ENCODE data around the gene BCAP31. TPM values are rescaled to one million over a fixed set of nuclear protein-coding genes. Genes with fewer than 3 reads are reported as not detected.

Gene BCAP31
- total RNA-seq, 1 donor from 2014 or later: 219 TPM

DNA sequence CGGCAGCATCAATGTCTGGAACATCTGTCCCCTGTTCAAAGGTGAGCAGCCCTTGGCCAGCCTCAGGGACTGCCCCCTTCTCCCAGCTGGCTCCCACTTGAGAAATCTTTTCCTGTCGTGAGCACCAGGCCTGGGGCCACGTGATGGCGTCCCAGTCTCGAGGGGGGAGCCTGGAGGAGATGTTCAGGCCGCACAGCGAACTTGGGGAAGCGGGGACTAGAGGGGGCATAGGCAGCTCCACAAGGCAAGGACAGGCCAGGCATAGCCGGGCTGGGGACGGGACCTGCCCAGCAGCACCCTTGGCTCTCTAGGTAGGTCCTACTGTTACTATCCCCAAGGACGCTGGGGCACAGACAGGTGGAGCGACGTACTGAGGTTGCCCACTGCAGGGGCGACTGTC lies 33.7 kb downstream of the BCAP31 start:
- DNase-seq: no peak
- intact Hi-C loops (cut with DNase I): no loop called here
- H3K27ac ChIP-seq: no peak overlapping the region
- no peaks in the 10 kb centered on the region for H3K4me1 ChIP-seq
- TF ChIP-seq, protein P1, sequence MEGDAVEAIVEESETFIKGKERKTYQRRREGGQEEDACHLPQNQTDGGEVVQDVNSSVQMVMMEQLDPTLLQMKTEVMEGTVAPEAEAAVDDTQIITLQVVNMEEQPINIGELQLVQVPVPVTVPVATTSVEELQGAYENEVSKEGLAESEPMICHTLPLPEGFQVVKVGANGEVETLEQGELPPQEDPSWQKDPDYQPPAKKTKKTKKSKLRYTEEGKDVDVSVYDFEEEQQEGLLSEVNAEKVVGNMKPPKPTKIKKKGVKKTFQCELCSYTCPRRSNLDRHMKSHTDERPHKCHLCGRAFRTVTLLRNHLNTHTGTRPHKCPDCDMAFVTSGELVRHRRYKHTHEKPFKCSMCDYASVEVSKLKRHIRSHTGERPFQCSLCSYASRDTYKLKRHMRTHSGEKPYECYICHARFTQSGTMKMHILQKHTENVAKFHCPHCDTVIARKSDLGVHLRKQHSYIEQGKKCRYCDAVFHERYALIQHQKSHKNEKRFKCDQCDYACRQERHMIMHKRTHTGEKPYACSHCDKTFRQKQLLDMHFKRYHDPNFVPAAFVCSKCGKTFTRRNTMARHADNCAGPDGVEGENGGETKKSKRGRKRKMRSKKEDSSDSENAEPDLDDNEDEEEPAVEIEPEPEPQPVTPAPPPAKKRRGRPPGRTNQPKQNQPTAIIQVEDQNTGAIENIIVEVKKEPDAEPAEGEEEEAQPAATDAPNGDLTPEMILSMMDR (IDR thresholded peaks at IDR 0.05): no peak
- H3K9me3 ChIP-seq: no peaks in the 10 kb centered on the region
- no peak for ATAC-seq
- no peaks in the 10 kb centered on the region for H3K36me3 ChIP-seq
- H3K27me3 ChIP-seq (ENCODE audit: low read depth): no peaks in the 10 kb centered on the region
- no peak overlapping the region for H3K4me3 ChIP-seq

DNA sequence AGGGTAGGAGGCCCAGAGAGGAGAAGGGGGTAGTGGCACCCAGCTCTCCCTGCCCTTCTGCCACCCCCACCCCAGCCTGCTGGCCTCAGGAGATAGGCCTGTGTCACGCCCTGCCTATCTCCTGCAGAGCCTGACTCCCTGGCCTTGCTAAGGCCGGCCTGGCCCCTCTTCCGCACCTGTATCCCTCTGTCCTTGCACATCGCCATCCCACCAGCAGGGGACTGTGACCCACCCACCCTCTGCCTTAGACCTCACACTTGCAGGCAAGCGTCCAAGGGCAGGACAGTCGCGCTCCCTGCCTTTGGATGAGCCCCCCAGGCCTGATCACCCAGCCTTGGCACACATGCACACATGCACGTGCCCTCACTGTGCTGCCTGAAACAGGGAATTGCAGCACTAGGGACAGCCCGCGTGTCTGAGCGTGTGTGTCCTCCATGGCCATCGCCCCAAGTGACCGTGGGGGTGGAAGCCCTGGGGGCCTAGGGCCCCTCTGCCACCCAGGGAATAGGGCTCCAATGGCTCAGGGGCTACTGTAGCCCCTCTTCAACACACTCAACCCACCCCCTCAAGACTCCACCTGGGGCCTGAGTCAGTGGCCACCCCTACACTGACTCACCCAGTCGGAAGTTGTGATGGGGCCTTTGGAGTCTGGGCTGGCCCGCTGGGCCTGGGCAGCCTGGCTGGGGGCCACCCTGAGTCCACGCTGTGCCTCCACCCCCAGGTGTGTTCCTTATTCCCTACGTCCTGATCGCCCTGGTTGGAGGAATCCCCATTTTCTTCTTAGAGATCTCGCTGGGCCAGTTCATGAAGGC lies 34.3 kb downstream of the BCAP31 start:
- no peak for ATAC-seq

DNA sequence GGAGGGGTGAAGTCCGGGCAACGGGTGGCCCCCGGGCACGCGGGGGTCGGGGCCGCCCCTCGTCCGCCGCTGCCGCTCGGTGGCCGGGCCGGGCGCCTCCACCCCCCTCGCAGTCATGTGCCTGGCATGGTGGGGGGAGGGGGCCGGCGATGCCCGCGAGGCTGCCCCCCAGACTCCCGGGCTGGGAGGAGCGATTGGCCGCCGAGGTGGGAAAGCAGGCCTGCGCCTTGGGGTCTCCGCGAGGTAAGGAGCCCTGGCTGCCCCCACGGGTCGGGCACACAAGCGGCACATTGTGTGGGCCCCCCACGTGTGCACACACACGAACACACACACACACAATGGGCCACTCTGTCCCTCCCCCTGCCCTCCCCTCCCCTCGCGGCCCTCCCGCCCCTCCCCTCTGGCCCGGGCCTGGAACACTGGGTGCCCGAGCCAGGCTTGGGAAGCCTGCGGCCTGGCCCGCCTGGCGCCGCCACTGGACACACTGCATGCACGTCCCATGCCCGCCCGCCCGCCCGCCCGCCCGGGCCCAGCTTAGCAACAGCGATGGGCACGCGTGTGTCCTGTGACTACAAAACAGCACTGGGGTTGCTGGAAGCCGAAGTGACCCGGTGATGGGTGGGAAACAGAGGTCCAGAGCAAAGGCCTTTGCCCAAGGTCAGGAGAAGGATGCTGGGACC lies 35.1 kb downstream of the BCAP31 start:
- Histone ChIP-seq H3K27ac (no peak overlapping the region), H3K36me3 (no peaks in the 10 kb centered on the region)

More for the DNA sequence above, 34.3 kb downstream of the BCAP31 start:
- H3K27ac ChIP-seq: no peak overlapping the region
- H3K4me3 ChIP-seq: no peak overlapping the region
- intact Hi-C loops (cut with DNase I): no loop called here
- no peaks in the 10 kb centered on the region for H3K9me3 ChIP-seq
- no peaks in the 10 kb centered on the region for H3K36me3 ChIP-seq
- no peaks in the 10 kb centered on the region for H3K4me1 ChIP-seq
- H3K27me3 ChIP-seq (ENCODE audit: low read depth): no peaks in the 10 kb centered on the region
- TF ChIP-seq, protein P1 (IDR thresholded peaks at IDR 0.05): no peak
- no peak for DNase-seq

DNA sequence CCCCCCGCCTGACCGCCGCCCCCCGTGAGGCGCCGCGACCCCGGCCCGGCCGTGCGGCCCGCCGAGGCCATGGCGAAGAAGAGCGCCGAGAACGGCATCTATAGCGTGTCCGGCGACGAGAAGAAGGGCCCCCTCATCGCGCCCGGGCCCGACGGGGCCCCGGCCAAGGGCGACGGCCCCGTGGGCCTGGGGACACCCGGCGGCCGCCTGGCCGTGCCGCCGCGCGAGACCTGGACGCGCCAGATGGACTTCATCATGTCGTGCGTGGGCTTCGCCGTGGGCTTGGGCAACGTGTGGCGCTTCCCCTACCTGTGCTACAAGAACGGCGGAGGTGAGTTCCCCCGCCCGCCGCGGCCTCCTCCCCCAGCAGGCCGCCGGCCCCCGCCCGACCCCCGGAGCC lies 35.7 kb downstream of the BCAP31 start:
- DNase-seq (no peak), ATAC-seq (no peak)
- Histone ChIP-seq H3K9me3 (no peaks in the 10 kb centered on the region), H3K27me3 (ENCODE audit: low read depth) (no peaks in the 10 kb centered on the region), H3K4me3 (peak overlapping the region; percentile 23), H3K4me1 (no peaks in the 10 kb centered on the region), H3K36me3 (no peaks in the 10 kb centered on the region), H3K27ac (no peak overlapping the region)
- TF ChIP-seq, protein P1 (IDR thresholded peaks at IDR 0.05): no peak
- intact Hi-C loops (cut with DNase I): no loop called here

More for the DNA sequence above, 35.1 kb downstream of the BCAP31 start:
- peak overlapping the region; percentile 23 for H3K4me3 ChIP-seq
- DNase-seq (no peak), ATAC-seq (no peak)
- no peaks in the 10 kb centered on the region for H3K27me3 ChIP-seq (ENCODE audit: low read depth)
- no peaks in the 10 kb centered on the region for H3K4me1 ChIP-seq
- TF ChIP-seq, protein P1 (IDR thresholded peaks at IDR 0.05): no peak
- H3K9me3 ChIP-seq: no peaks in the 10 kb centered on the region
- intact Hi-C loops (cut with DNase I): no loop called here

DNA sequence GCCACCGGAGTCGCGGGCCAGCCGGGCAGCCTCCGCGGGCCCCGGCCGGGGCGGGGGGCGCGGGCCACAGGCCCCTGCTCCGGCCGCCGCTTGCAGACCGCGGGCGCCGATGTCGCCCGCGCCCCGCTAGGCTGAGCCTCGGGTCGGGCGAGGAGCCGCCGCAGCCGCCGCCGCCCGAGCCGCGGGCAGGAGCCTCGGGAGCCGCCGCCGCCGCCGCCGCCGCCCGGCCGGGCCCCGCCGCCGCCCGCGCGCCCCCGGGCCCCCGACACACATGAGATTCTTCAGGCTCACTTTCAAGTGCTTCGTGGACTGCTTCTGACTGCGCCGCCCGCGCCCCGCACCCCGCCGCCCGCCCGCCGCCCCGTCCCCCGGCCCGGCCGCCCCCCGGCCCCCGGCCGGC lies 36.1 kb downstream of the BCAP31 start:
- Histone ChIP-seq H3K4me3 (no peak overlapping the region), H3K27me3 (ENCODE audit: low read depth) (no peaks in the 10 kb centered on the region)

More for the DNA sequence above, 36.1 kb downstream of the BCAP31 start:
- Histone ChIP-seq H3K27ac (no peak overlapping the region), H3K9me3 (no peaks in the 10 kb centered on the region), H3K4me1 (no peaks in the 10 kb centered on the region), H3K36me3 (no peaks in the 10 kb centered on the region)
- ATAC-seq: no peak
- DNase-seq: no peak
- intact Hi-C loops (cut with DNase I): no loop called here
- TF ChIP-seq, protein P1 (IDR thresholded peaks at IDR 0.05): no peak
